HG03565 (cell line): ENCODE results near the gene CTU1.

Source experiments
- ATAC-seq: cut with Tn5 transposase; IDR thresholded peaks from one replicate; pipeline ENCODE4 v1.9.1; 2021; ENCODE audit warnings: mild to moderate bottlenecking, moderate library complexity; ENCODE audit not compliant: unreplicated experiment

CTU1 gene

DNA sequence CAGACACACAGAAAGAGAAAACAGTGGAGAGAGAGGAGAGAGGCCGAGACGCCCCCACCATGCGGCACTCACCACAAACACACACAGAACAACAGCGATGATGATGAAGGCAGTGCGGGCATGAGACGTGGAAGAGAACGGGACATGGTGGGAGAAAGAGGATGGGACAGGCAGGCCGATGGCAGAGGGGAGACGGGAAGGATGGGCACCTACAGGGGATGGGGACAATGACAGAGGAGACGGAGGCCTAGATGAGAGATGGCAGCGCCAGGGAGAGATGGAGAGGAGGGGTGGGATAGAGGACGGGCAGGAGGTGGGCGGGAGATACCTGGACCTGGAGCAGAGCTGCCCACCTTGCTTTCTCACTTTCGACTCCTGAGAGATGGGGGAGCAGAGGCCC, 24.4 kb downstream of the CTU1 start:
- no peak for ATAC-seq

DNA sequence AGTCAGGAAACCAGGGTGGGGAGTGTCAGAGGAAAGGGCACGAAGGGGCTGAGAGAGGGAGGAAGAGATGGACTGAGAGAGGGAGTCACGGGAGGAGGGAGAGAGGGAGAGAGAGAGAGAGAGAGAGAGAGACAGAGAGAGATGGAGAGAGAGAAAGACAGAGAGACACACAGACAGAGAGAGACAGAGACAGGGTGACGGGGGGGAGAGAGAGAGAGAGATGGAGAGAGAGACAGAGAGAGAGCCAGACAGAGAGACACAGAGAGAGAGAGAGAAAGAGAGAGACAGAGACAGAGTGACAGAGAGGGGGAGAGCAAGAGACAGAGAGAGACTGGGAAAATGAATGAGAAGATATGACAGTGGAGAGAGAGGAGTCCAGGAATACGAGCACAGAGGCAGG, 25.0 kb downstream of the CTU1 start:
- no peak for ATAC-seq

DNA sequence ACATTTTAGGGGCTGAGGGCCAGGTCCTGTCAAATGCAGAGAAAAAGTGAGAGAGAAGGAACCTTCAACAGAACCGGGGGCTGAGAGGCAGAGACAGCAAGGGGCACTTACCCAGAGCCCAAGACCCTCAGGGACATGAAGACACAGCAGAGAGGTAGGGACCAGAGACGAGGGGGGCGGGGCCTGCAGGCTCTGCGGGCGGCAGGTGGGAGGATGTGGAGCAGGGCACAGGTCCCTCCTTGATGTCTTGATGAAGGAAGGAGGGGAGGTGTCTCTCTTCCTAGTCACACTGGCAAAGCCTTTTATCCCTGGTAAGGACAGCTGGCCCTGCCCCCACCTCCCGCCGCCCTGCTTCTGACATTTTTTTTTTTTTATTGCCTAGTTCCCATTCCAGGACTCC, 25.6 kb downstream of the CTU1 start, which contains the start of gene KLK14:
TSS of gene KLK14 (minus strand) at position 277 of the 400 bp plus-strand sequence. CDS start at position 4, 273 bp downstream.
- no peak for ATAC-seq

DNA sequence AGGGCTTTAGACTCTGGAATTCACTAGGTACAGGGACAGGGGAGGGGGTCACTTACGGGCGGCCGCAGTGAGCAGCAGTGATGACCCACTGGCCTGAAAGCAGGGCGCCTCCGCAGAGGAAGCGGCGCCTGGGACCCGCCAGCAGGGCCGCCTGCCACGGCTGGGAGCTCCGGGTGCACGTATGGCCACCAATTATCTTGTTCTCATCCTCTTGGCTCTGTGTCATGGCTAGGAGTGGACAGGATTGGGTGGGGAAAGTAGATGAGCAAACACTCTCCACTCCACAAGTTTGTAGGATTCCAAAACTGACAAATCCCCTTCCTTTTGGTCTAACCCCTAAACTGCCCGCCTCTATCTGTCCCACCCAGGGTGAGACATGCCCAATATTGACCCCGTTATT, 26.7 kb downstream of the CTU1 start:
- ATAC-seq: no peak

DNA sequence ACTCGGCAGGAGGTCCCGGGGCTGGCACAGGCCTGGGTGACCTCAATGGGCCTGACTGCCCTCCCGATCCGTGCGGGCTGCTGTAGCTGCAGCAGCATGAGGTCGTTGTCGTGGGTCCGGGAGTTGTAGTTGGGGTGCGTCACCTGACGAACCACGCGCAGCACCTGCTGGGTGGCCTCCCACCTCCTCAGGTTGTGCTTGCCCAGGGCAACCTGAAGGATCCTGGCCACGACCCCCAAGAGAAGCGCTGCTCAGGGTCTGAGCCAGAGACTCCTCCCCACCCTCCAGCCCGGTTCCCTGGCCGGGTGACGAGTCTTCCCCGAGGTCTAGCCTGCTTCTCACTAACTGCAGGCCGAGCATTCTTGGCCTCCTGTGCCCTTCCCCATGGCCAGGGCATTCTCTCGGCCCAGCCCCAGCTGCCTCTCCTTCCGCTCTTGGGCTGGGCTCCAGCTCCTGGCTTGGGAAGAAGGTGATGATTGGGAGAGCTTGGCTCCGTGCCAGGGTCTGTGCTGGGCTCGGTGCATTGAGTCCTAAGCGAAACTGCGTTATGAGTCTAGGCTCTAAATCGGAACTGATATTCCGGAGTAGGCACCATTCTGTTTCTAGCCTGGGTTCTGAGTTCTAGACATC, 28.6 kb downstream of the CTU1 start:
- no peak for ATAC-seq

DNA sequence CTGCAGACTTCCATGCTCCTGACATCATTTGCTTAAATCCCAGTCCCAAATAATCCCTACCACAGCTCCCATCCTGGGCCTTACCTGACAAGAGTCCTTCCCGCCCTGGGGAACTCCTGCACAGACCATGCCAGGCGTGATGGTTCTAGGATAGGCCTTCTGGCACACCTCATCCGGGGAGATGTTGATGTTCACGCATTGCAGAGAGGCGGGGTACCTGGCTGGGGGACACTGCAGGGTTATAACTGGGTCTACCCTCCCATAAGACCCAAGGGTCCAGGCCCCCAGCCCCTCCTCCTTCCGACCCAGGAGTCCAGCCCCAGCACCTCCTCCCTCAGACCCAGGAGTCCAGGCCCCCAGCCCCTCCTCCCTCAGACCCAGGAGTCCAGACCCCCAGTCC, 29.5 kb downstream of the CTU1 start:
- ATAC-seq: no peak

DNA sequence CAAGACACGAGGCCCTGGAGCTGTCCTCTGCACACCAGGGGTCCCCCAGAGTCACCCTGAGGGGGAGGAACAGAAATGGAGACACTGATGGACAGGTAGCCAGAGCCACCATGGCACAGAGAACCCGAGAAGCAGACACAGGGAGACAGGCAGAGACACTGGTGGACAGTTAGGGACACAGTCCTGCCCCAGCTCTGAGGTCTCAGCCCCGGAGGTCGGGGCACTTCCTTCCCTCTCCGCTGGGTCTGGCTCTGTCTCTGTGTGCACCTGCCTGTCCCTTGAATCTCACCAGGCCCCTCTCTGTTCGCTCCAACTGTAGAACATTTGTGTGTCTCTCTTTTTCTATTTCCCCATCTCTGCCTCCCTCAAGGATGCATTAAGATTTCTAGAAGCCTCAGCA, 30.1 kb downstream of the CTU1 start:
- no peak for ATAC-seq

DNA sequence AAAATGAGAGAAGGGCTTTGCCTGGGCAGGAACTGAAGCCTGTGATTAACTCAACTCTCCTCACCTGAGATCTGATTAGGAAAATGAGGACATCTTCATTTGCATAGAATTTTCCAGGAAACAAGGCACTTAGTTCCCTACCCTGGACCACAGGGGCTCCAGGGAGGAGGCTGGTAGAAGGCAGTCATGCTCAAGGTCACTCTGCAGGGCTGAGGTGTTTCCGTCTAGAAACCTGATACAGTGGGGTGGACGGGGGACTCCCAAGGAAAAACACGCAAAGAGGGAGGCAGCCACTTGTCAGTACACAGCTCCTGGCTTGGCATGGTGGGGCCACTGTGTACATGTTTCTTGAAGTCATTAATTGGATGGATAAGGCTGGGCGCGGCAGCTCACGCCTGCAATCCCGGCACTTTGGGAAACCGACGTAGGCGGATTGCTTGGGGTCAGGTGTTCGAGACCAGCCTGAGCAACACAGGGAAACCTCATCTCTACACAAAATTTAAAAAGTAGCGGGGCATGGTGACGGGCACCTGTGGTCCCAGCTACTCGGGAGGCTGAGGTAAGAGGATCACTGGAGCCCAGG, 31.5 kb downstream of the CTU1 start:
- ATAC-seq: no peak

DNA sequence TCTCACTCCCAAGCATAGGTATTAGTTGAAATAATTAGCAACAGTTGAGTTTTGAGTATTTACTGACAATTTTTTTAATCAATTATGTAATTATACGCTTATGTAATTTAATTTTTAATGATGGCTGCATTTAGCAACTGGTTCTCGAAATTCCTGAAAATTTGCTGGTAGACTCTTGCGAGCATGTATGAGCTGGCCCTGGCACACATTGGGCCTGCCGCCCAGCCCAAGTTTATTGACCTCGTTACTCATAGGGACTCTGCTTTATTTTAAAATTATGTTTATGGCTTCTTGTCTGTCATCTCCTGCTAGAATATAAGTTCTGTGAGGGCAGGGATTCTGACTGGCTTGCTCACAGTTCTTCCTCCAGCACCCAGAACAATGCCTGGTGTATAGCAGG, 32.2 kb downstream of the CTU1 start:
- ATAC-seq: no peak

DNA sequence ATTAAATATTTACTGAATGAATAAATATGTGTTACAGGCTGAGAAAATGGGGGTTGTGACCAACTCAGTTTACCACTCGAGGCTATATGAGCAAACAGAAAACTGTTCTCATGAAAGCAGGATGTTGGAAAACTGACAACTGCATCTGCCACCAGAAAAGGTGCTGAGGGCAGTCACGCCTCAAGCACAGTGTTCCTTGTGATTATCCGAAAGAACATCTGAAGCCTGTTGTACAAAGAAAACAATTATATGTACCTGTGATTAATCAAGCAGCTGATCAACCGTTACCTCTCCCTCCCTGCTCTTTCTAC, 37.2 kb downstream of the CTU1 start:
- ATAC-seq: no peak

DNA sequence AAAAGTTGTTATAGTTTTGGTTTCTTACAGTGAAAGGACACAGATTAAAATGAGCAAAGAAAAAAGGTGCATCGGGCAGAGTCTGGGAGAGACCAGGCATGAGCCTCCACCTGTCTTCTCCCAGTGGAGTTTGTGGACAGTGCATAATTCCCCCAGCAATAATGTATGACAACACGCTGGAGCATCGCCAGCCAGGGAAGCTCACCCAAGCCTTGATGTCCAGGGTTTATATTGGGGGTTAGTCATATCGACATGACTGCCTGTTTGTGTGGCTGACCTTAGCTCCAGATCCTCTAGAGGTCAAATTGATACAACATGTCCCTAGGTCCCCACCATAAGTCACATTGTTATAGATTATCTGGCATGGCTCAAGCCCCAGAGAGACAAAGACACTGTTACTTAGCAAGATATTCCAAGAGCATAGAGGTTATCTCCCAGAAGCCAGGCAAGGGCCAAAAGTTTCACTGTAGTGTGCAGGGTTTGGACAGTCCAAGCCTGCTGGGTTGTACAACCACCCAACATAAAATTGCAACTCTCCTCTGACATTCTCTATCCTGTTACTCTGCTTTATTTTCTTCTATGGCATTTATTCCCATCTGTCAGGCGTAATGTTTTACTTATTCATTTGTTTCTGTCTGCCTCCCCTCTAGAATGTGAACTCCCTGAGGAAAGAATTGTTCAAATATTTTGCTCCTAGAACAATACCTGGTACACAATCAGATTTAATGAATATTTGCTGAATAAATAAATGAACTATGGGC, 37.7 kb downstream of the CTU1 start:
- ATAC-seq: no peak

DNA sequence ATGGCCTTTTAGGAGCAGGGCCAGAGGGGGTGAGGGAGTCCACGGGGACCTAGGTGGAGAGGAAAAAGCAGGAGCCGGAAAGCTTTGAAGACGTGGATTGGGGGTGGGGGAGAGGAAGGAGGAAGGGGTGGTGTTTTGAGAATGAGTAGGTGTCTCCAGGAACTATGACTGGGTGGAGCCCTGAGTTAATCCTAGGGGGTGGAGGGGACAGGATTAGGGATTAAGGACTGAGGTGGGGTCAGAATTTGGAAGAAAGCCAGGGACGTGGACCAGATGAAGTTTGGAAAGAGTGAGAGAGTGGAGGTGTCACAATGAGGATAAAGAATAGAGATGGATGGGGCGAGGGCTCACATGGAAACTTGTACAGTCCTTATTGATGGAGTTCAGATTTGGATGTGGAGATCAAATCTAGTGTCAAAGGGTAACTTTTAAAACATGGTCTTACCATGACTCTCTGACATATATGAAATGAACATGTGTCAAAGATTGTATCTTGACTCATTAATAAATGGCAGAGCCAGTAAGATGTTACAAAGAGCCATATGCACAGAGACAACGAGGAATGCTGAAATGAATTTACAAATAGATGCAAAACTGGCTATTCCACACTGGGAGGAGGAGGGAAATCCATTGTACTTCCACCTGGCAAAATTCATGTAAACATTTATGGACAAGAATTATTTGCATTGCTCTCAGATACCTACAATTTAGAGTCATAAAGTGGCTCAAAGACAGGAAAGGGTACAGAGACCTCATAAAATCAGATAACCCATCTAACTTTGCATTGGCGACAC, 41.6 kb downstream of the CTU1 start:
- ATAC-seq: no peak

DNA sequence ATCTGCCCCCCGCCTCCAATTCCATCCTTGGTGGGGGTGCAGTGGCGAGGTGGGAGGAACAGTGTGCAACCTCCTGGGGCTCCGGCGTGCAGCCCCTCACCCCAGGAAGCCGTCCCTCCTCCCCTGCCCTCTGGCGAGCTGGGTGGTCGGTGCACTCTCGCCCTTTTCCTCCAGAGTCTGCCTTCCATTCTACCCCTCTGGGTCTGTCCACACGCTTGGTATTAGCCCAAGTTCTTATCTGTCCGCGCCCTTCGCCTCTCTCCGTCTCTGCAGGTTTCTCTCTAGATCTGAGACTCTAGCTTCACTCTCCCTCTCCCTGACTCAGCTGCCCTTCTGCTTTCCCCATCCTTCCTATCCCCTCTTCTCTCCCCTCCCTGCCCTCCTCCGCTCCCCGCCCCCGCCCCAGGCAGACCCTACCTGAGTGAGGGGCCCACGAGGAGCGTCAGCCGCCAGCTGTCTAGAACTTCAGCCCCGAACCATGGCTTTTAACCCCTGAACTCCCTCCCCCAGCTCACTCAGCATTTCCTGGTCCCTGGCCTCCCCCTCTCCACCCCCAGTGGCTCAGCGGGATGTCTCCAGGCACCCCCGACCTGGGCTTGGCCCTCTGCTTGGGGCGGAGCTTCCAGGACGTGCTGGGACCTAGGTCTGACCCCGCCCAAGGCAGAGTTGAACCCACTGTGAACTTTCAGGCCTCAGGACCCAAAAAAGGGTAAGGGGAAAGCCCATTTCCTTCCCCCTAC, 42.8 kb downstream of the CTU1 start:
- no peak for ATAC-seq

DNA sequence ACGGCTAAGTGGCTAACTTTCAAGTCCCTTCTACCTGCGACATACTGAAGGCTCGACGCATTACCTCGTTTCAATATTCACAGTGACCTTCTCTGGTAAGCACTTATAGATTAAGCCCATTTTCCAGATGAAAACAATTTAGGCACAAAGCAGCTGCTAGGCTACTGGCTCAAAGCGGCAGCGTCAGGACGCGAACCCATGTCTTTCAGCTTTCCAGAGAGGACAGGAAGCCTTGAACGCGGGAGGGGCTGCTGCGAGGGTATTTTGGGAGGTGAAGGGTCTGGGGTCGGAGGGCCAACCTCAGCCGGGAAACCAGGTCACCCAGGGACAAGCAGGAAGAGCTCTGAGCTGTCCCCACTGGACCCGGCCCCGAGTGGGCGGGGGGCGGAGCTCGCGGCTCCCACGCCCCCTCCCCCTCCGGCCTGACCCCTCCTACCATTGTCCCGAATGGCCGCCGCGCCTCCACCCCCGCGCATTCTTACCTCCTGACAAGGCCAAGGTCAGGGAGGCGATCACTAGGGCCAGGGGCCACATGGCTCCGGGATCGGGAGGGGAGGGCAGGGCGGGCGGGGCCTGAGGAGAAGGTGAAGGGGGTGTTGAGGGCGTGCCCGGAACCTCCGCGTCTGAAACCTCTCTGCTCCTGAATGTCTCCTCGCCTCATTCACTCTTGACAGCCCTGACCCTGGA, 43.5 kb downstream of the CTU1 start, which contains the start of gene KLK13:
TSS of gene KLK13 (minus strand) at position 559 of the 687 bp plus-strand sequence. CDS start at position 534, 25 bp downstream.
- no peak for ATAC-seq

DNA sequence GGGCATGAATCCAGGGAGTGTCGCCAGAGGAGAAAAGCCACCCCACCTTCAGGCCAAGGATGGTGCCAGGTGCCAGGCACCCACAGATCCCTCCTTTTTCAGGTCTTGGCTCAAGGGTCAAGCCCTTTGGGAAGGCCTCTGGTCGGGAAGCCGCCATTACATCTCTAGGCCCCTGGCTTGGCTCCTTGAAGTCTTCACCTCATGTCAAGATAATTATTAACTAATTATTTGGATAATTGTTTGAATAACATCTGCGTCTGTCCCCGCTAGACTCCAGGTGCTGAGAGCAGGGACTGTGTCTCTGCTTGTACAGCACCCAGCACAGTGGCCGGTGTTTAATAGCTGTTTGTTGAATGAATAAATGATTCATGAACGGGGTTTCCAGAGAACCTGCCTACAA, 44.5 kb downstream of the CTU1 start:
- ATAC-seq: no peak

DNA sequence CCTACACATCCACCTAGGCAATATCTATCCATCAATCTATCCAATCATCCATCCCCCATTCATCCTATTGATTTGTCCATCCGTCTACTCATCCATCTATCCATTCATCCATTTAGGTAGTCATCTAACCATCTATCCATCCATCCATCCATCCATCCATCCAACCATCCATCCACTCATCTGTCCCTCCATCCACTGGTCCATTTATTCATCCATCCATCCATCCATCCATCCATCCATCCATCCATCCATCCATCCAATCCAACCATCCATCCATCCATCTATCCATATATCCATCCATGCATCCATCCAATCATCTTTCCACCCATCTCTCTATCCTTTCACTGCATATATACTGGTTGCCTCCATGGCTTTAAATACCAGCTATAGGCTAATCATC, 47.2 kb downstream of the CTU1 start:
- no peak for ATAC-seq

DNA sequence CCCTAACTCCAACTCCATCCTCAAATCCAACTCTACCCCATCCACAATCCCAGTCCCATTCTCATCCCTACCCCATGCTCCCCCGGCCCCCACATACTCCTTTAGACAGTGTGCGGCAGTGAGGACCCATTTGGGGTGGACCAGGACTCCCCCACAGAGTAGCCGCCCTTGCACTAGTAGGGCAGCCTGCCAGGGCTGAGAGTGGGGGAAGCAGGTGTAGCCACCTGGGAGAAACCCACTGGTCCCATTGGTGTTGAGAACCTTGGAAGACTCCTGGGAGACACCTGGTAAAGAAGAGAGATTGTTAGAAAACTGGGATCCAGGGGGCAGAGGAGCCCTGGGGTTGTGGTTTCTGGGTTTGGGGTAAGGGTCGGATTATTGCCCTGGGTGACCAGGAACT, 47.9 kb downstream of the CTU1 start:
- no peak for ATAC-seq

DNA sequence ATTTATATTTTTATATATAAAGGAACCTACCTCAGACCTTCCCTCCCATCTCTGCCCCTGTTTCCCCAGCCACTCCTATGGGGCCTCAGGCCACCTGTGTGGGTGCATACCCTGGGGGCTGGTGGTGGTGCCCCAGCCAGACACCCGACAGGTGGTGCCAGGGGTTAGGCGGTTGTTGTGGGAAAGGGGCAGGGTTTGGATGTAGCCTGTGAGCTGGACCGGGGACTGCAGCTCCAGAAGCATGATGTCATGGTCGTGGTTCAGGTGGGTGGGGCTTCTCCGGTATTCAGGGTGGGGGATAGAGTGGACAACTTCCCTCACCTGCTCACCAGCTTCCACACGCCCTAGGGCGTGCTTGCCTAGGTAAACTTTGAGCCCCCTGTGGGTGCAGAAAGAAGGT, 48.5 kb downstream of the CTU1 start:
- ATAC-seq: no peak

DNA sequence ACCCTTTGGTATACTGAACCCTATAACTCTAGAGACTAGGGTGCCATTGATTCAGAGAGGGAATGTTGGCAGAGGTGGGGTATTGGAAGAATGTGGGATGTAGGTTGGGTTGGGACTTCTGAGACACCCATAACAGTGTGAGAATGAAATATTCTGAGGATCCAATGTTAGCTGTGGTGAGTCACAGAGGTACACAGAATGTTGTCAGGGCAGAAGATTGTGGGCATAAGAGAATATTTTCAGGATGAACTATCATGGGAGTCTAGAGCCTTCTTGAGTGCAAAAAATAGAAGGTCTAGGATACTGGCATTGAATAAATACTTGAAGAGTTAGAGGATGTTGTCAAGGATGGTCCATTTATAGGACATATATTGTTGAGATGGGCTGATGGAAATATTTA, 52.3 kb downstream of the CTU1 start:
- no peak for ATAC-seq
